ENCODE data around the gene AUTS2.

DNA sequence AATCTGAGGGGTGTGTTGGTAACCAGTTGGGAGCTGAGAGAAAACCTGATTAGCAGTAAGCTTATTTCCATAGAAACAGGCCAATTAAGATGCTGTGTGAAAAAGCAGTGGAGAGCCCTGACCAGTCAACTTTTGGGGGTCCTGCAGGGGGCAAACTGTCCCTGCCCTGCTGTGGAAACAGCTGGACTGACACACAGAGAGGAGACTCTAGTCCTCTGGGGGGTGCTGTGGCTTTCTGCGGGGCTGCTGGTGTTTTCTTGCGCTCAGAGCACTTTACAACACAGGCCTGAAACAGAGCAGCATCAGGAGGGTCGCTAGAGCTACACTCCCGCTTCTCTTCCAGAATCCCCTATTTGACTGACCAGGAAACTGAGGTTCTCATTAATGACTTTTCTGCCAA is 986.8 kb downstream of the AUTS2 start:
- TF ChIP-seq CTCF (IDR thresholded peaks at IDR 0.05; ENCODE audit: insufficient read depth, low read length, poor library complexity, severe bottlenecking) (no peak), EZH2phosphoT487 (conservative IDR thresholded peaks at IDR 0.05; ENCODE audit: low read length) (no peak)

Data from SU-DHL-6 (cell line).